Transverse colon (tissue), 4 donors: ENCODE data around the gene AHSA1. TPM values are rescaled to one million over a fixed set of nuclear protein-coding genes. Genes with fewer than 3 reads are reported as not detected.
"Not testable (repeated sequence)": the region's sequence is repeated elsewhere in the genome, so short reads cannot be mapped to it uniquely, and the experiment has no call there.

Experiments
- DNase-seq: peaks from one replicate; pipeline ENCODE4 v3.0.0-alpha.2; 2019
- H3K27ac ChIP-seq, 4 donors: fragments of 200-600 bp; sonication (generic); 2 replicates each; pipeline ENCODE4 v1.5.1; 2016 to 2018; ENCODE audit warnings: inconsistent platforms in 4 of 4
- H3K27me3 ChIP-seq: fragments of 200-600 bp; sonication (generic); 2 replicates; pipeline ENCODE4 v1.5.1; 2017; ENCODE audit warnings: inconsistent platforms
- H3K36me3 ChIP-seq, 4 donors: fragments of 200-600 bp; sonication (generic); 2 replicates each; pipeline ENCODE4 v1.5.1; 2017 to 2019; ENCODE audit warnings: inconsistent platforms in 4 of 4
- H3K4me1 ChIP-seq, 4 donors: fragments of 200-600 bp; sonication (generic); 2 replicates each; pipeline ENCODE4 v1.5.1; 2017 to 2020; ENCODE audit warnings: inconsistent platforms in 4 of 4
- H3K4me3 ChIP-seq, 4 donors: fragments of 200-600 bp; sonication (generic); 1 replicate in 1 of 4; 2 replicates in 3 of 4; pipeline versions ENCODE4 v1.5.1 to v1.6.1; 2017 to 2019; ENCODE audit warnings: inconsistent platforms in 4 of 4
- H3K9me3 ChIP-seq, 2 donors: fragments of 200-600 bp; sonication (generic); 2 replicates each; pipeline ENCODE4 v1.5.1; 2017 to 2019; ENCODE audit warnings: inconsistent platforms in 2 of 2
- EP300 ChIP-seq: sonication (generic); formaldehyde crosslinking; IDR thresholded peaks from one replicate; pipeline ENCODE4 v1.6.1; 2017; ENCODE audit warnings: antibody characterized with exemption, low read depth
- POLR2A ChIP-seq: fragments of 450-650 bp; IDR thresholded peaks from one replicate; pipeline ENCODE4 v1.6.1; 2016; ENCODE audit warnings: antibody characterized with exemption, mild to moderate bottlenecking, moderate library complexity
- POLR2AphosphoS5 ChIP-seq, 3 donors: sonication (generic); formaldehyde crosslinking; IDR thresholded peaks; one replicate each; pipeline ENCODE4 v1.6.1; 2016; ENCODE audit warnings: antibody characterized with exemption in 3 of 3
- WGBS, 2 donors: methylation state at CpG; one replicate each; pipeline ENCODE4 v1.1.5; 2018; ENCODE audit warnings: low coverage in 1 of 2; 5-methylcytosine and 5-hydroxymethylcytosine counted together
- in situ Hi-C, 4 donors: fragments of 200-750 bp; cut with MboI; loops; one replicate each; pipeline versions ENCODE4 v1.15.0 to v1.15.1; 2017; ENCODE audit warnings: low sequenced_read_pairs in 3 of 4, low pct_ligation_motif_present in 1 of 4, low pct_unique_long_range_greater_than_20kb in 1 of 4
- intact Hi-C: fragments of 100-400 bp; cut with DNase I; formaldehyde crosslinking; loops from one replicate; pipeline ENCODE4 v1.15.1; 2023; ENCODE audit warnings: low total_unique reads
- total RNA-seq, 4 donors: library from RNA; depleted of rRNA; stranded (reverse); fragments of >200 nt; gene quantifications; one replicate each; pipeline ENCODE4 v1.1.0, GENCODE V29; 2016
- TF ChIP-seq, protein P1 (sequence below), 5 experiments: fragments of 200-600 bp in 3 of 5; fragments of 450-650 bp in 2 of 5; sonication (generic) in 3 of 5; IDR thresholded peaks; 1 replicate in 2 of 5; 2 replicates in 3 of 5; pipeline ENCODE4 v1.5.1; 2016 to 2017; ENCODE audit warnings: antibody characterized with exemption in 5 of 5, inconsistent platforms in 3 of 5, mild to moderate bottlenecking in 2 of 5, moderate library complexity in 1 of 5

Gene AHSA1
- 100 to 1,000 TPM in 1 of 4 donors, 10 to 100 TPM in 3; 66.6 to 101 (median 87.5) TPM for total RNA-seq

DNA sequence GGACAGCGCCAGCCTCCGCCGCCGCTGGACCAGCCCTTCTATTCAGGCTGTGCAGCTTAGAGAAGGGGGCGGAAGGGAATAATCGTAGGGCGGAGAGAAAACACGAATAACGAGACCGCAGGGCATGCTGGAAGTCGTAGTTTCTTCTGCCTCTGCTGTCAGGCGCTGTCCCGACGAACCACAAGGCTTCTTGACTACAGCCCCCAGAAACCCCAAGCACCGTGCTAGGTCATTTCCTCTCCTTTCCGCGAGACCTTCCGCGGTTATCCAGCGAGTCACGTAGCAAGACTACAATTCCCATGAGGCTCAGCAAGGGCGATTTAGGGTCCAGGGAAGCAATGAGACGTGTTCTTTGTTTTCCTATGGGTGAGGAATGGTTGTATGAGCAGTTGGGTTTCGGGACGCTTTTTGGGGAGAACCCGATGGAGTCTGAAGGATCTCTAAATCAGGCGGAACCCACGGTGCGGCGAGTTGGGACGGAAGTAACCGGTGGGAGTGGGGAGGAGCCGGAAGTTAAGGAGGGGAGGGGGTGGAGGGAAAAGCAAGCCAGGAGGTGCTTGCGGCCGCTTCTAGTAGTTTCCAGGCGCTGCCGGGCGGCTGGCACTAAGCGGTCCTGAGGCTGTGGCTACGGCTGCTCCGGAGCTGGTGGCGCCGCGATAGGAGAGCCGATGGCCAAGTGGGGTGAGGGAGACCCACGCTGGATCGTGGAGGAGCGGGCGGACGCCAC lies at the start of gene AHSA1, which contains the start of gene VIPAS39:
Gene AHSA1, plus strand, starts transcription at position 572 of the 727 bp plus-strand sequence. Its CDS starts 97 bp downstream, at position 669.
Gene VIPAS39, minus strand, starts transcription at position 80 of the 727 bp plus-strand sequence. CDS start 3,499 bp downstream, outside the sequence.
- in situ Hi-C loops = loop anchor here in 1 of 4 donors (10.0 kb wide), 2 partner anchors 133 to 257 kb away; partner anchors contain the start of genes GSTZ1 and POMT2
- no peaks in the 10 kb centered on the region for H3K9me3 ChIP-seq
- WGBS, 2 donors = 0% methylated on average over 2 to 50 of the region's 50 CpGs
- DNase-seq = peak; percentile 96
- H3K4me3 ChIP-seq = peak within 1 kb of the TSS; percentile 62 to 88 (median 72)
- peak within 1 kb of the TSS; percentile 88 to 94 (median 91) for H3K27ac ChIP-seq
- TF ChIP-seq POLR2AphosphoS5 (IDR thresholded peaks at IDR 0.05) (peak; percentile 77 to 88 (median 86)), POLR2A (peak; percentile 57), EP300 (no peak)
- TF ChIP-seq, protein P1, sequence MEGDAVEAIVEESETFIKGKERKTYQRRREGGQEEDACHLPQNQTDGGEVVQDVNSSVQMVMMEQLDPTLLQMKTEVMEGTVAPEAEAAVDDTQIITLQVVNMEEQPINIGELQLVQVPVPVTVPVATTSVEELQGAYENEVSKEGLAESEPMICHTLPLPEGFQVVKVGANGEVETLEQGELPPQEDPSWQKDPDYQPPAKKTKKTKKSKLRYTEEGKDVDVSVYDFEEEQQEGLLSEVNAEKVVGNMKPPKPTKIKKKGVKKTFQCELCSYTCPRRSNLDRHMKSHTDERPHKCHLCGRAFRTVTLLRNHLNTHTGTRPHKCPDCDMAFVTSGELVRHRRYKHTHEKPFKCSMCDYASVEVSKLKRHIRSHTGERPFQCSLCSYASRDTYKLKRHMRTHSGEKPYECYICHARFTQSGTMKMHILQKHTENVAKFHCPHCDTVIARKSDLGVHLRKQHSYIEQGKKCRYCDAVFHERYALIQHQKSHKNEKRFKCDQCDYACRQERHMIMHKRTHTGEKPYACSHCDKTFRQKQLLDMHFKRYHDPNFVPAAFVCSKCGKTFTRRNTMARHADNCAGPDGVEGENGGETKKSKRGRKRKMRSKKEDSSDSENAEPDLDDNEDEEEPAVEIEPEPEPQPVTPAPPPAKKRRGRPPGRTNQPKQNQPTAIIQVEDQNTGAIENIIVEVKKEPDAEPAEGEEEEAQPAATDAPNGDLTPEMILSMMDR (IDR thresholded peaks at IDR 0.05) = no peak
- no peaks in the 10 kb centered on the region for H3K27me3 ChIP-seq
- intact Hi-C loops = no loop called here
- peaks cover 0 to 34% (median 10%) of the 10 kb centered on the region in 4 donors for H3K36me3 ChIP-seq
- H3K4me1 ChIP-seq = peaks cover 14 to 30% (median 21%) of the 10 kb centered on the region in 4 donors

DNA sequence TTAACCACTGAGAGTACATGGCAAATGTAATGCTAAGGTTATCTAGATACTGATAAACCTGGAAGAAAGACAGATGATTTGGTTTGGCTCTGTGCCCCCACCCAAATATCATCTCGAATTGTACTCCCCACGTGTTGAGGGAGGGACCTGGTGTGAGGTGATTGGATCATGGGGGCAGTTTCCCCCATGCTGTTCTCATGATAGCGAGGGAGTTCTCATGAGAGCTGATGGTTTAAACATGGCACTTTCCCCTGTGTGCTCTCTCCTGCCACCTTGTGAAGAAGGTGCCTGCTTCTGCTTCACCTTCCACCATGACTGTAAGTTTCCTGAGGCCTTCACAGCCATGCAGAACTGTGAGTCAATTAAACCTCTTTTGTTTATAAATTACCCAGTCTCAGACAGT lies 48.8 kb upstream of the AHSA1 start:
- H3K4me3 ChIP-seq = no peak overlapping the region
- H3K27ac ChIP-seq = no peak overlapping the region
- WGBS, 2 donors = 45 to 46% methylated on average over 3 of the region's 3 CpGs
- DNase-seq = peak; percentile 8
- no peaks in the 10 kb centered on the region for H3K4me1 ChIP-seq
- H3K36me3 ChIP-seq = no peaks in the 10 kb centered on the region
- no peaks in the 10 kb centered on the region for H3K27me3 ChIP-seq
- in situ Hi-C loops (no loop called here), intact Hi-C loops (loop anchor here (10.0 kb wide), 1 partner anchor 1654 kb away; no protein-coding TSS in a partner anchor)
- no peak for TF ChIP-seq POLR2A
- TF ChIP-seq, protein P1 (IDR thresholded peaks at IDR 0.05) = peak in 2 of 5 experiments; percentile 11 to 16
- H3K9me3 ChIP-seq = no peaks in the 10 kb centered on the region

DNA sequence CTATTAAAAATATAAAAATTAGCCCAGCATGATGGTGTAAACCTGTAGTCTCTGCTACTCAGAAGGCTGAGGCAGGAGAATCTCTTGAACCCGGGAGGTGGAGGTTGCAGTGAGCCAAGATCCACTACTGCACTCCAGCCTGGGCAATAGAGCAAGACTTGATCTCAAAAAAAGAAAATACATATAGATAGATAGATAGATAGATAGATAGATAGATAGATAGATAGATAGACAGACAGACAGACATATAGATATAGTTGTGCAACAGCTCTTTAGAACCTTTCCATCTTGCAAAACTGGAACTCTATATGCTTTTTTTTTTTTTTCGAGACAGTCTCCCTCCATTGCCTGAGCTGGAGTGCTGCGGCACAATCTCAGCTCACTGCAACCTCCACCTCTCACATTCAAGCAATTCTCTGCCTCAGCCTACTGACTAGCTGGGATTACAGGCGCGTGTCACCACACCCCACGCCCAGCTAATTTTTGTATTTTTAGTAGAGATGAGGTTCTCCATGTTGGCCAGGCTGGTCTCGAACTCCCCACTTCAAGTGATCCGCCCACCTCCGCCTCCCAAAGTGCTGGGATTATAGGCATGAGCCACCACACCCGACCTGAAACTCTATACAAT lies 42.4 kb upstream of the AHSA1 start:
- intact Hi-C loops, H3K27me3 ChIP-seq, H3K36me3 ChIP-seq, DNase-seq, H3K4me3 ChIP-seq, H3K4me1 ChIP-seq, in situ Hi-C loops, H3K27ac ChIP-seq: not testable (repeated sequence)
- WGBS, 2 donors = 90 to 92% methylated on average over 3 to 10 of the region's 10 CpGs
- peaks cover 10 to 13% of the 10 kb centered on the region in 2 donors for H3K9me3 ChIP-seq

DNA sequence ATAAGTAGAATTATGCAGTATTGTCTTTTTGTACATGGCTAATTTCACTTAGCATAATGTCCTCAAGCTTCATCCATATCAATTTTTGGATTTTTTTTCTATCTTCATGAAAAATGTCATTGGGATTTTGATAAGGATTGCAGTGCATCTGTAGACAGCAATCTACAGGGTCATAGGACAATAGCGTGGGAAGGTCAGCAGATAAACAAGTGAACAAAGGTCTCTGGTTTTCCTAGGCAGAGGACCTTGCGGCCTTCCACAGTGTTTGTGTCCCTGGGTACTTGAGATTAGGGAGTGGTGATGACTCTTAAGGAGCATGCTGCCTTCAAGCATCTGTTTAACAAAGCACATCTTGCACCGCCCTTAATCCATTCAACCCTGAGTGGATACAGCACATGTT lies 41.8 kb upstream of the AHSA1 start:
- intact Hi-C loops, H3K27me3 ChIP-seq, H3K36me3 ChIP-seq, H3K4me1 ChIP-seq, H3K27ac ChIP-seq, H3K4me3 ChIP-seq, in situ Hi-C loops, DNase-seq: not testable (repeated sequence)
- peaks cover 10 to 13% of the 10 kb centered on the region in 2 donors for H3K9me3 ChIP-seq
- 91 to 100% methylated on average over 1 to 2 of the region's 3 CpGs for WGBS, 2 donors

DNA sequence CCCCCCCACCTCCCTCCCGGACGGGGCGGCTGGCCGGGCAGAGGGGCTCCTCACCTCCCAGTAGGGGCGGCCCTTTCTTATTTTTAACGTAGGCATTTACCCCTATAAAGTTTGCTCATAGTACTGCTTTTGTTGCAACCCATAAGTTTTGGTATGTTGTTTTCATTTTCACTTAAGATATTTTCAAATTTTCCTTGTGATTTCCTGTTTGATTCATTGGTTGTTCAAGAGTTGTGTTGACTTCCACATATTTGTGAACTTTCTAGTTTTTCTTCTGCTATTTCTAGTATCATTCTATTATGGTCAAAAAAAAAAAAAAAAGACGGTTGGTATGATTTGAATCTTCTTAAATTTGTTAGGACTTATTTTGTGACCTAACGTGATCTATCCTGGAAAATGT lies 41.1 kb upstream of the AHSA1 start:
- Histone ChIP-seq H3K27ac (no peak overlapping the region), H3K36me3 (peaks cover 0 to 9% (median 5%) of the 10 kb centered on the region in 4 donors), H3K4me1 (no peaks in the 10 kb centered on the region), H3K9me3 (peaks cover 10 to 13% of the 10 kb centered on the region in 2 donors), H3K27me3 (no peaks in the 10 kb centered on the region), H3K4me3 (no peak overlapping the region)
- TF ChIP-seq, protein P1 (IDR thresholded peaks at IDR 0.05) = no peak
- no peak for TF ChIP-seq POLR2A
- TF ChIP-seq EP300 = no peak
- no peak for TF ChIP-seq POLR2AphosphoS5 (IDR thresholded peaks at IDR 0.05)
- no peak for DNase-seq
- in situ Hi-C loops = no loop called here
- intact Hi-C loops = no loop called here
- 74 to 89% methylated on average over 3 to 8 of the region's 8 CpGs for WGBS, 2 donors
